Midbrain (tissue), 1 donor: Measurements from ENCODE around the gene DROSHA.
"Not testable (repeated sequence)": the region's sequence is repeated elsewhere in the genome, so short reads cannot be mapped to it uniquely, and the experiment has no call there.

Source experiments
- DNase-seq: peaks from one replicate; lab custom pipeline; 2025; lab: John Stamatoyannopoulos, UW

DROSHA gene

DNA sequence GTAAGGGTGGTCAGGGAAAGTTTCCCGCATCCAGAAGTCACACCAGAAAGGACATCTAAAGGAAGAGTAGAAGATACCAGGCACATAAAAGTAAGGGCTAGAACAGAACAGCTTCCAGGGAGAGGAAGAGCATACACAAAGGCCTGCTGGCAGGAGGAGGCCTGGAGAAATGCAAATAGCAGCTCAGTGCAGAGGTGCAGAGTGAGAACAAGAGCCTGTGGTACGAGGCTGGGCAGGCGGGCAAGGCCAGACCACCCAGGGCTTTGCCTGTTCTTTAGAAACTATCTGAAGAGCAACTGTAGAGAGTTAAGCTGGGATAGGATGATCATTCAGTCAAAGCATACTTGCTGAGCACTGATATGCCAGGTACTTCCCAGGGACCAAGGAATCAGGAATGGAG lies 115.3 kb downstream of the DROSHA start:
- no peak for DNase-seq

DNA sequence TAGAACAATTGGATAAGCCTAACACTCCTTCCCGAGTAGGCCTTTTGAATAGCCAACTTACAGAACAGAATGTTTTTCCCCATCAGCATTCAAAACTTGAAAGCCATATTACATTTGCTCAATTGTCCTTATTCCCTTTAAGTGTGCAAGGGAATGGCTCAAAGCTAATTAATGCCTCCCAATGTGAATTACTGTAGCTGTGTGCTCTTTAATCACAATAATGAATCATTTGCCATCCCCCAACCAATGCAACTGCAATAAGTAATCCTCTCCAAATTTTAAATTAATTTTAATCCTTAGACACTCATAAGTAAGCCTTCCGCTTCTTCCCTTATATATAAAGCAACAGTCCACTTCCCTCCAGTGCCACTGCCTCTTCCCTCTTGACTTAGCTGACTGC lies 115.9 kb downstream of the DROSHA start:
- no peak for DNase-seq

DNA sequence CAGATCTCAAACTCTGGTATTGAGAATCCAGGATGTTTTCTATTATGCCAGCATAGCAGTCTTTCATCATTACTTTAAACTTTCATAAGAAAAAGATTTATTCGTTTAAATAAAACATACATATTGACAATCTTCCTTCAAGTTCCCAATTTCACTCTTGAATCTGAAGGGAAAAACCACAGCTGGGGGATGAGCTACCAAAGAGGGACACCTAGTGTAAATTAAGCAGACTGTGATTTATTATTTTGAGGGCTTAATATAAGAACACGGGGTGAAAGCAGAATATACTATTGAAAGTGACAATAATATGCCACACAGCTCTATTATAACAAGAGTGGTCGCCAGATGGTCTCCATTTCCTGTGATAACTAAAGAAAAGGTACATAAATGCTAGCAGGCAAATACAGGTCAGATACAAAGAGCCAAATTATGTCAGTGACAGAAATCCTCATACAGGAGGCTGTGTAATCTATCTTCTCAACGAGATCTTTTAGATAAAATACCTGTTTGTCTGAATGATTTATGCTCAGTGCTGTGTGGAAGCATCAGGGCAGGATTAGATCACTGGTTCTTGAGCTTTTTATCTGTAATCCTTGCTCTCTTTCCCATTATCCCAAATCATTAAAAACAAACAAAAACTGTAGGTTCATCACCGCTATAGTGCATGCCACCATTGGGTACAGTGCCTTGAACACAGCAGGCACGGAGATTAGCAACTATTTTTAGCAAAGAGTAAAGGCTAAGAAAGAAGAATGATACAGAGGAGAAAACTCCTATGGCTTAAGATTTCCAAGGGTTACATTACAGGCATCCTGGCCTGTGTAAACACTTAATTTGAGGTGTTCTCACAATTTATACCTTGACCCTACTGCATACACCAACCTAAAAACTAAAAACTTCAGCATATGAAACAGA lies 116.6 kb downstream of the DROSHA start:
- DNase-seq: no peak

DNA sequence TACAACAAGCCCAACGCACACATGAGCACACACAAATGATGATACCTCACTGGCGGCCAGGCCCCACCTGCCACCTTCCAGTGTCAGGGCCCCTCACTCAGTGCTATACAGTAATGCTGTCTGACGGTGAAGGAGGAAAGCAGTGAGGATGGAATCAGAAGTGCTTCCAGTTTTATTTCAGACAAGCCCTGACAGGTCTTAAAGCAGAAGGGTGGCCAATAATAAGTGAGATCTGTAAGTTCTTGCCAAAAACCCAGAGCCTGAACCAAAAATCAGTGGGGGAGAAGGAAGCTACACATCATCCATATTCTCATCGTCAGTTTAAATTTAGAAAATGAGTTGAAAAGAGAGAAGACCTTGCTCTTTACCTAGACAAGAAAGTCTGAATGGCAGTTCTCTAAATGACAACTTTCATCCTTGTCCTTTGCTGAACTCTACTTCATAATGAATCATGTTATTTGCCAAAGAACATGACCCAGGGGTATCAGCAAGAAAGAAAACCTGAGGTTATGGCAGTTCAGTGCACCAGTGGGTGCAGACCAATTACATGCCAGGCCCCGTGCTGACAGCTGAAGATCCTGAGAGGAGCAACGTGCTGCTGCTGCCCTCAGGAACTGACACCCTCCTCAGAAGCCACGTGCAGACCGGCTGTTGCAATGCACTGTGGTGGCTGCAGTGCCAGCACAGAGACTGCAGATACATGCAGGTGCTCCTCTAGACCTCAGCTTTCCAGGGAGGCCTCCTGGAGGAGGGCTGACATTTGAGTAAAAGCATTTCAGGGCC lies 118.7 kb downstream of the DROSHA start:
- no peak for DNase-seq

DNA sequence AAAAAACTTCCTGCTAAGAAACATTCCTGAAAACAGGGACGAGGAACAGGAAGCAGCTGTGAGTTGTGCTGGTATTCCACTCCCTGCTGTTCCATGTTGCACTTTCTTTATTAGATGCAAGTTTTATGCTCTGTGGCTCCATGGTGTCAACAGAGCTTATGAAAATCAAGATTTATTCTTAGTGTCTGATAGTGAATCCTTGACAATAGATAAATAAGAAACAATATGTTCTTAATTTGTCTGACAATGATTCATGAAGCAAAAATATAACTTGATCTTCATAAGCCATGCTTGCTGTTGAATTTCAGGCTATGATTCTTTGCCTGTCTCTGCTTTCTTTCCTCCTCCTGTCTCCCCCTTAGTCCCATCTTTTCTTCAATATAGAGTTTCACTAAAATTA lies 119.6 kb downstream of the DROSHA start:
- no peak for DNase-seq

DNA sequence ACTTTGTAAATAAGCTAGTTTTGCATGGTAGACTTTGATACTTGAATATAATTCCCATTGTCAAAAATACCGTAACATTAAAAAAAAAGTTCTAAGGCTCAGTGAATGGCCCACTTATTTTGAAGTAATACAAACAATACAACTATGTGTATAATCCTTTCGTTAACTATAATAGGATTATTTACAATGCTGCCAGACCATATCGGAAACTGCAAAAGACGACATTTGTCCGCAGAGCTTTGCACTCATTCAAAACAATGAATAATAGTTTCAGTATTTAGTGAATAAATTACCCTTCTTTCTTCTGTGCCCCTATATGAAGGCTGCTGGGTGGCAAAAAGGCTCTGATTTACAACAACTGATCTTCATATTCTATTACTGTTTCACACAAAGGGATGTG lies 121.8 kb downstream of the DROSHA start:
- peak; percentile 53 for DNase-seq

DNA sequence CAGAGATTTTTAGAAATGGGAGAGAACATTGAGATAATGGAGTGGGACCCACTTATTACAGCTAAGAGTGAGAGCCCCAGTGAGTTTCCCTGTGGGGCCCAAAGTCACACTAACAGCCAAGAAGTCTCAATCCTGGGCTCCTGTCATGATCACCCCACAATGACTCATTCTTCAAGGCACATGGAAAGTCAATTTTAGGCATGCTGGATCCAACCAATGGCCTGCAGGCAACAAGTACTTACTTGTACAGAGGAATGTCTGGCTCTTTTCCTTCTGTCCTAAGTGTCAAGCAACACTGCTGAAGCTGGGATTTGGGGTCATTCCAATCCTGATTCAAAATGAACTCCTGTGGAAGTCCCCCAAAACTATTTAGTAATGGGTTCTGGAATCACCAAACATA lies 123.1 kb downstream of the DROSHA start:
- DNase-seq: no peak

DNA sequence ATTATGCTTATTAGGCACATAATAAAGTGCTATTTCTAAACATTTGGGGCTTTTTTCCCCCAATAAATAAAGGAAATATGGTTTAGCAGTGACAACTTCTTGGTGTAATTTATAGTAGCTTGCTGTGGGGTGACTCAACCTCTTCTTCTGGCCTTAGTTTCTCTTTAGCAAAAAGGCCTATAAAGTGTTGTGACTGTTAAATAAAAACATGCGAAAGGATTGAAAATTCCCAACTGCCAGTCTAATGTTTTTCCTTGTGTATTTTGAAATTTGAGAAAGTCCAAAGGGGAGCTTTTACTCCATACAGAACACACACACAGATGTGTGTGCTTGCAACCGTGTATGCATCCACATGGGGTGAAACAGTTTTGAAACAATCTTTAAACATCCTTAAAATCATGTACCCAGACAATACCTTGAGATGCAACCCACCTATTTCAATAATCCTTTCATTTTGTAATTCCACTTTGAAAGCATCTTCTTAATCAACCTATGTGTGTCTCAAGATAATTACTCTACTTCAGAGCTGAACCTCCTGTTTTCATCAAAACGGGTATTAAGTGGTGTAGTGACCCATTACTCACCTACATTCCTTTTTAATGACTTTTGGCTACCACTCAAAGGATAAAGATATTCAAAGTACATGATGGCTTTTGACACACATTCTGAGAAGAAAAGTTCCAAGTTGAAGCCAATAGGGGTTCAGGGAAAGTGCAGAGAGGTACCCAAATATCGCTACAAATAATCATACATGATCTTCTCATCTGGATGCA lies 123.8 kb downstream of the DROSHA start:
- DNase-seq: no peak

DNA sequence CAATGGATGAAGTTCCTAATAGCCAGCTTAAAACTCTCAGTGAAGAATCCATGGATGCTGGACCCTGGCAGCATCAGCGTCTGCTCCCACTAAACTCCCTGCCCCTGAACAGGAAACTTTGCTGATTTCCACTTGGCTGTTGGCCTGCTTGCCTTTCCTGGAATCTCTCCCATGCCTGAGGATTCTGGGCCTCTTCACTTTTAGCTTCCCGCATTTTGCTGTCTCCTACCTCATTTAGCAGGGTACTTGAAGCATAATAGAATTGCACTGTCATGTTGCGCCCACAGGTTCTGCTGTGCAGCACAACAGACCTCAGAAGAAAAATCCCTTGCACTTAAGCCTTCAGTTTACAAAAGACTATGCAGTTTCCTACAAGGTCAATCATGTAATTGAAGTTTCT lies 127.6 kb downstream of the DROSHA start:
- DNase-seq: no peak

DNA sequence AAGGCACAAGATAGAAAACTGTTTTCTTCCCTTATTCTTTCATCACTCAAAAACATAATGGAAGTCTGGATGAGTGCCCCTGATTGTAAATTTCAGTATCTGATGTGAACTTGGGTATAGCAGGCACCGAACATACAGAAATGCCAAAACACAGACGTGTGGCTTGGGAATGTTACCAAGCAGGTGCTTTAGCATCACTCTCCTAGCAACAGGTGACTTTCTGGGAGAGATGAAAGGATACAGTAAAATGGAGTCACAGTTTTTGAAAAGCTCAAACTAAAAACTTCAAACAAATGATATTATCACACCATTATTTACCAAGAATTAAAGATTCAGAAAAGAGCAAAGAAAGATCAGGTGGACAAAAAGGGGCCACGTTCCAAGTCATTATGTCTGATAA lies 130.2 kb downstream of the DROSHA start:
- DNase-seq: no peak

DNA sequence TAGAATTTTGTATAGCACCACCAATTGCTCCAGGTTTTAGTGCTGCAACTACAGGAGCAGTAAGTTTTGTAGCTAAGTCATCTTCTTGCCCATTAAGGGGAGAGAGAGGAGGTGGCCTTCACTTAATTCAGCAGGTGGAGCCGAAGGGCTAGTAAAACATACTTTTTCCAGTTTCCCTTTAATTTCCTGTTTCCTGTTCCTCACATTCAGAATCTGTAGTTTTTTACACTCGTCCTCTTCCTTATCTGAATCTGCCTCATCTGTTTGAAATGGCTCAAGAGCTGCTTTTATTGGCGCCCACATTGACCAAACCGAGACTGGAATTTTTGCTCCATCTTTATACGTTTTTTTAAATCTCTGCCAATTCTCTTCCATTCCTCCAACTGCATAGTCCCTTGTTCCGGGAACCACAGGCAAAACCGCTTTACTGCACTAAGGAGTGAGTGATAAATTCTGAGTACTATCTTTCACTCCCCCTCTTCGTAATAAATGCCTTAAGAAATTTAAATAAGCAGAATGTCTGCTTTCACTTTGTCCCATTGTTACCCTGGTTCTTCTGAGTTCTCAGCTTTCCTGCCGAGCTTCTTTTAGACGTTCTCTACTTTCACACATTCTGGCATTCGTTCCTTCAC lies 133.9 kb downstream of the DROSHA start:
- no peak for DNase-seq

DNA sequence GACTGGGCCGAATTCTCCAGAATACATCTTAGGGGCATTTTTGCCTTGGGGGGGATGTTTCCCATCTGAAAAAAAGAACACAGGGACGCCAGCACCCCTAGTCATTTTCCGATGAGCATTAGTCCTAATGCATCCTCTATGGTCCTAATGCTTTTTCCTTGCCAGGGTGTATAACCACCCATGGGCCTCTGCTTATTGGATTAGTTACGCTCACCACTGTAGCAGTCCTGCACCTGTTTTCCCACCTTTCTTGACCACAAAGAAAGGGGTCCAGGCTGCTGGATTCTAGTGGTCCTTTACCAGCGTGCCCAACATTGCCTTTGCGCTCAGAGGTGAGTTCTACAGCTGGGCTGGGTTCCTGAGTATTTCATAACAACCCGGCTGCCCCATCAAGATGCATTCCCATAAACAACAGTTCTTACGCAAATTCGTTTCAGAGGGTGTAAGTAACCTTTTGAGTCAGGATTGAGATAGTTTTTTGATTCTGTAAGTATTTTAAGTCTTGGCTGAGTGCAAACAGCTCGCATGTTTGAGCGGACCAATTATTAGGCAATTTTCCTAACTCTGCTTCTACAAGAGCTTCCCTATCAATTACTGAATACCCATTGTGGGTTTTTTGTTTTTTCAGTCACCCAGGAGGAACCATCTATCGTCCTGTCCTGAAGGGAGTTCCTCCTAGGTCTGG lies 135.1 kb downstream of the DROSHA start:
- DNase-seq: no peak

DNA sequence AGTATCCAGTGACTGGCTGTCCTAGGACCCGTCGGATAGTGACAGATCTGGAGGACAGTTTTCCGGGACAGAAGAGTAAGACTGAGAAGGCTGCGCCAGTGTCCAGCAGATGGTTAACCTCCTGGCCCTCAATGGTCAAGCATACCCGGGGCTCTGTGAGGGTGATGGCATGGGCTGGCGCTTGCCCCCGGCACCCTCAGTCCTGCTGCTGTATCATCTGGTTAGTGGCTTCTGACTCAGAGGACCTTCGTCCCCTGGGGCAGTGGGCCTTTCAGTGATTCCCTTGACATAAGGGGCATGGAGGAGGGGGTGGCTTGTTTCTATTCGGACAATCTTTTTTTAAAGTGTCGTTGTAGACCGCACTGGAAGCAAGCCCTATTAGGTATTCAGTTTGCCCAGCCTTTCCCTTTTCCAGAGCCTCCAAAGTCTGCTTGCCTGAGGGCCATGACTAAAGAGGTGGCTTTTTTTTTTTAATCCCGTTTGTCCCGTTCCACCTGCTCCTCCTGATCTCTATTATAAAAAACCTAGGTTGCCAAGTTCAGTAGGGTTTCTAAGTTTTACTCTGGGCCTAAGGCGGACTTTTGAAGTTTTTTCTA lies 136.3 kb downstream of the DROSHA start:
- DNase-seq: not testable (repeated sequence)

DNA sequence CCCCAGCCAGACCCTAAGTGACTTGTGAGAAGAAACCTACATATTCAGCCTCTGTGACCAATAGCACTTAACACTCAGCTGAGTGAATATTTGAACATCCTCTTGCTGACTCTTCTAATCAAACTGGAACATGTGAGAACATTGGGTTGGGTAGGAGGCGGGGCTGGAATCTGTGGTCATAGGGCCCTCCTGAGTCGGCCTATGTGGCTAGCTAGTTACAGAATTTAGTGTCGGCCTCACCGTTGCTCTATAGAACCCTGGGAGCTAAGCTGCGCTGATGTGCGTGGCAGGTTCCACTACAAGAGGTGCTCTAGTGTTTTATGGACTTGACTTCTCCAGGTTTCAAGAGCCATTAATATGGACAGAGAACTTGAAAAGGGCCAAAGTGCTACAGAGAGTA lies 138.8 kb downstream of the DROSHA start:
- DNase-seq: no peak

DNA sequence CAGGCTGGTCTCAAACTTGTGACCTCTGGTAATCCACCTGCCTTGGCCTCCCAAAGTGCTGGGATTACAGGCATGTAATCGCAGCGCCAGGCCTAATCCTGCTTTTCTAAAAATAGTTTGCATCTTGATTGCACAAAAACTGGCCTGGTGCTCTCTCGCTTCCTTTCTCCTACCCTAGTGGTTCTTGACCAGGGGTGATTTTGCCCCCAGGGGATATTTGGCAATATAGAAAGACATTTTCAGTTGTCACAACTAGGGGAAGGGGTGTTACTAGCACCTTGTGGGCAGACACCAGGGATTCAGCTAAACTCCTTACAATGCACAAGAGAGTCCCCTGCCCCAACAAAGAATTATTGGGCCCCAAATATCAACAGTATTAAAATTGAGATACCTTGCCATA lies 139.8 kb downstream of the DROSHA start:
- no peak for DNase-seq

DNA sequence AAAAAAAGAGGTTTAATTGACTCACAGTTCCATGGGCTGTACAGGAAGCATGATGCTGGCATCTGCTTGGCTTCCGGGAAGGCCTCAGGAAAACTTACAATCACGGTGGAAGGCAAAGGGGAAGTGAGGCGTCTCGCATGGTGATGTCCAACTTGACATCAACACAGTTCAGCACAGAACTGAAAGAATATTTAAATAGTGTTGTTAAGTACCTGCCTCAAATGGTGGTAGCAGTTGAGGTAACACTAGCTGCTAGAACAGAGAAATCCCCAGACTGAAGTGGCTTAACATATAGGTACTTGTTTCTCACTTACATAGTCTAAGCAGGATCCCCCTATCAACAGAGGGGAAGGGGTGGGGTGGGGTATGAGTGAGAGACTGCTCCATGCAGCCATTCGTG lies 141.6 kb downstream of the DROSHA start:
- DNase-seq: no peak

DNA sequence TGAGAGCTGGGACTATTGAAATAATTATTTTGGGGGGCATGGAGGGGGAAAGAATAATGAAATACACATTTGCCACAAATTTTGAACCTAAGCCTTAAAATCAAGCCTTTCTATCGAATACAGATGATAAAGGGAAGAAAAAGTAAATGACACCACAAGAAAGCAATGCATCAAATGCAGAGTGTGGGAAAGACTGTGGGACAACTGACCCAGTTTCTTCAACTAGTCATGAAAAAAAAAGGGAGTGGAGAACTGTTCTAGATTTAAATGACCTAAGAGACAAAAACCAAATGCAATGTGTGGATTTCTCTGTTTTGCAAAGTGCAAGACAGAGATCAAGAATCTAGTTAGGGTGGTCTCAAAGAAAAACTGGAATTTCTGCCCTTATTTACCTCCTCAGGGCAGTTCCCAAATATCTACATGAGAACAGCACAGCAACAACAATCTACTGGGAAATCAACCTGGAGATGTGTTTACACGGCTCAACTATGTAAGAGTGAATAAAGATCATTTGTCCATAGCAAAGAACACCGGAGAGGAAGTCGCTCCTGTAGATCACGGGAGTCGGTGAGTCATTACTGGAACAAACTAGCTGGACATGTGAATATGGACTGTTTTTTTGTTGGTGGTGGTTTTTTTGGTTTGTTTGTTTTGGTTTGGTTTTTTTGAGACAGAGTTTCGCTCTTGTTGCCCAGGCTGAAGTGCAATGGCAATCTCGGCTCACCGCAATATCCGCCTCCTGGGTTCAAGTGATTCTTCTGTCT lies 145.9 kb downstream of the DROSHA start:
- no peak for DNase-seq

DNA sequence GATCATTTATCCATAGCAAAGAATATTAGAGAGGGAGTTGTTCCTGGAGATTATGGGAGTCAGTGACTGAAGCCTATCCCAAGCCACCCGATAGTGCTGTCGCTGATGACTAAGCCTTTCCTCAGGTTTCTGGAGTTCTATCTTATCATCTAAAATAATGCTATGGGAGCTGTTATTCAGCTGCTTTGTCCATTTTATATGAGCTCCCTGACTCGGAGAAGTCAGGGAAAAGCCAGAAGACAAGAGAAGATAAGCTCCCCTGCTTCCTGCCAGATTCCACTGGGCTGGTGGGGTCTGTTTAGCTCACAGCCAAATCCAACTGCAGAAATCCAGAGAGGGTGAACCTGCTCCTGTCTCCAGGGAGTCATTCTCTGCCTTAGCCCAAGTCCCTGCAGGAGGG lies 148.2 kb downstream of the DROSHA start:
- no peak for DNase-seq

DNA sequence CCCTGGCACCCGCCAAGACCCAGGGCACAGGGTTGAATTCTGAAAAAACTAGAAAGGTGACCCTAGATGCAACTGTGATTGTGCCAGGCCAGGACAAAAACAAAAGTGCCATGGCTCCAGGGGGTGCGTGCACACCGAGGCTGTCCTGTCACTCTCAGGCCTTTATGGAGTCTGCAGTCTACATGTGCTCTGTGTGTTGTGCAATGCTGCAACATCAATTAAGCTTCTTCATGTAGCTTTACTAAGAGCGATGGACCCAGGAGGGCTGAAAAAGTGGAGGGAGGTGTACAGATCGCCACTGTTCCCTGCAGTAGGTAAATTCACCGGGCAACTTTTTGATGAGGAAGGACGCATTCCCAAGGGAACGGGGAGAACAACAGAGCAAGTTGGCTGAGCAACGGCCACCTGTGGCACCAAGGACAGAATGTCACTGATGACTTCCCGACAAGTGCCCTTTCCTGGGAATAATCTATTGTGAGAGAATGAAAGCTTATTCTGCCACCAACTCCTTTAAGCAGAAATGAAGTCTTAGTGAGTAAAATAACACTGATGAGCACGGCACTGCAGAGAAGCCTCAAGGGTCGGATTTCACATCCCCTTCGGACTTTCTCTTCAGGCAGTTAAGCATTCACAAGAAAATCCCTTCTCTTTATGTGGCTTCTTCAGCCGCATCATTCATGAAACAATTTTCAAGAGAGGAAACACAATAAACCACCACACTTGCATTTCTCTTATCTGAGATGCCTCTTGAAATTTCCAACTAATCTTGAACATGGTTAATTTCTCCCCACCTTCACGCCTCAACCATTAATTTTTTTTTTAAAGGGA lies 149.6 kb downstream of the DROSHA start:
- no peak for DNase-seq
